Peyer's patch (tissue), 4 donors: Measurements from ENCODE around the gene MEGF6.
A peak's percentile ranks its signal among the peaks of the same experiment; 100 is the strongest.

Source experiments
- POLR2A ChIP-seq, 2 donors: fragments of 450-650 bp; IDR thresholded peaks; one replicate each; pipeline ENCODE4 v1.5.1; 2017; ENCODE audit warnings: antibody characterized with exemption in 2 of 2, mild to moderate bottlenecking in 2 of 2, moderate library complexity in 2 of 2
- TF ChIP-seq, protein P1 (sequence below), 6 experiments: fragments of 450-650 bp in 4 of 6; fragments of 200-600 bp in 2 of 6; sonication (generic) in 1 of 6; IDR thresholded peaks; one replicate each; pipeline ENCODE4 v1.5.1; 2017 to 2019; ENCODE audit warnings: antibody characterized with exemption in 6 of 6, mild to moderate bottlenecking in 3 of 6, moderate library complexity in 1 of 6

GRCh38 chr1:3530086-3530925, 81.0 kb downstream of the MEGF6 start:
- TF ChIP-seq, protein P1, sequence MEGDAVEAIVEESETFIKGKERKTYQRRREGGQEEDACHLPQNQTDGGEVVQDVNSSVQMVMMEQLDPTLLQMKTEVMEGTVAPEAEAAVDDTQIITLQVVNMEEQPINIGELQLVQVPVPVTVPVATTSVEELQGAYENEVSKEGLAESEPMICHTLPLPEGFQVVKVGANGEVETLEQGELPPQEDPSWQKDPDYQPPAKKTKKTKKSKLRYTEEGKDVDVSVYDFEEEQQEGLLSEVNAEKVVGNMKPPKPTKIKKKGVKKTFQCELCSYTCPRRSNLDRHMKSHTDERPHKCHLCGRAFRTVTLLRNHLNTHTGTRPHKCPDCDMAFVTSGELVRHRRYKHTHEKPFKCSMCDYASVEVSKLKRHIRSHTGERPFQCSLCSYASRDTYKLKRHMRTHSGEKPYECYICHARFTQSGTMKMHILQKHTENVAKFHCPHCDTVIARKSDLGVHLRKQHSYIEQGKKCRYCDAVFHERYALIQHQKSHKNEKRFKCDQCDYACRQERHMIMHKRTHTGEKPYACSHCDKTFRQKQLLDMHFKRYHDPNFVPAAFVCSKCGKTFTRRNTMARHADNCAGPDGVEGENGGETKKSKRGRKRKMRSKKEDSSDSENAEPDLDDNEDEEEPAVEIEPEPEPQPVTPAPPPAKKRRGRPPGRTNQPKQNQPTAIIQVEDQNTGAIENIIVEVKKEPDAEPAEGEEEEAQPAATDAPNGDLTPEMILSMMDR (IDR thresholded peaks at IDR 0.05): peak in 2 of 6 experiments; percentile 3 to 15
- TF ChIP-seq POLR2A (IDR thresholded peaks at IDR 0.05): no peak
